Measurements from ENCODE around the gene PHF21B.

Gene PHF21B

DNA sequence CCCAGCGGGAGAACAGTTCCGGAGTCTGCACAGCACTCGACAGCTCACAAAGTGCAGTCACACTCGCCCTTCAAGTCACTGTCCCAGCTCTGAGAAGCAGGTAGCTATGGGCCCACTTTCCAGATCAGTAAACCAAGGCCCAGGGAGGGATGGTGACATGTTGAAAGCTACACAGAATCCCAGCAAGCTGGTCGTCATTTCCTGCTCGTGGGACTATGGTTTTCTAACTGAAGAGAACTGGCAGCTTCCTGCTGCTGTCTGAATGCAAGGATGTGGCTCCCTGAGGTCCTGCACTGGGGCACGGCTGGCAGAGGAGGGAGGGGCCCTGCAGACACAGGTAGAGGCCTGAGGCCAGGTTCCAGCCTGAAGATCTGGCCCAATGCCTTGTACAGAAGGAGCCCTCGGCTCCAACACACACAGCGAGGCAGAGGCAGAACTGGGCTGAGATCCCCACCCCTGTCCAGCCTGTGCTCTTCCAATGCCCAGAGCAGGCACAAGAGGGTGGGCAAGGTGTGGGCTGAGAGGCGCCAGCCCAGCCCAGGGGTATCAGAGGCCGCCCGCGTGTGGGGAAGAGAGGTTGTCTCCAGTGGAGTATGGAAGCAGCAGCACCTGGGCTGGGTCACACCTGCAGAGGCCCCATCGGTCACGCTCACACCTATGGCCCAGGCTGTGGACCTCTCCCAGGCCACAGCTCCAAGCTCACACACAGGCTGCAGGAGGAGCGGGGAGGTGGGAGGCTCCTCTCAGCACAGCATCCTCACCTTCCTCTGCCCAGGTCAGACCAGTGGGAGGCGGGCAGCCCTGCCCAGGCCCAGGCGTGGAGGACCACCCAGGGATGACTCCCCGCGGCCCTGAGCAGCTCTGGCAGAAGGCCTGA is 119.2 kb downstream of the PHF21B start:
- no peak for DNase-seq

DNA sequence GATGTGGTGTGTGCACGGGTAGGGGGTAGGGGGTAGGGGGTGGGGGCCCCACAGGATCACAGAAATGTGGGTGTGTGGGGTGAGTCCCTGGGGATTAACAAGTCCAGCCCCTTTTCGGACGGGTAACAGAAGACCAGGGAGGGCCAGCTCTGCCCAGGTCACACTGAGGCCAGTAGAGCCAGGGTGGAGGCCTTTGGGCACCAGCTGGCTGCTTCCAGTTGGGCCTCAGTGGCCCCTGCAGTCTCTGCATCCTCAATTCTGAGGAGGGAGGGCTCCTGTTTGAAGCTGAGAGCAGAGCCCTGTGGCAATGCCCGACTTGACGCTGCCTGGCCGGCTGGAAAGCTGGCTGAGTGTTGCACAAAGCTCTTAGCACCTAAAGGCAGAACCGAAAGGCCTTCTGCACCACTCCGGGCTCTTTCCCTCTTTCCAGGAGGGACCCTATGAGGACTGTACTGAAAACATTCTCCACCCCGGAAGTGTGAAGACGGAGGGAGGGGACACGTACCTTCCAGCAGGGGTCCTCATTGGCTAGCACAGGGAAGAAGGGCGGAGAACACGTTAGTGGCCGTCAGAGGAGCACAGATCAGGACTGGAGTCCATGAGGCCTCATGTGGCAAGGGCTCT is 120.4 kb downstream of the PHF21B start:
- no peak for DNase-seq

DNA sequence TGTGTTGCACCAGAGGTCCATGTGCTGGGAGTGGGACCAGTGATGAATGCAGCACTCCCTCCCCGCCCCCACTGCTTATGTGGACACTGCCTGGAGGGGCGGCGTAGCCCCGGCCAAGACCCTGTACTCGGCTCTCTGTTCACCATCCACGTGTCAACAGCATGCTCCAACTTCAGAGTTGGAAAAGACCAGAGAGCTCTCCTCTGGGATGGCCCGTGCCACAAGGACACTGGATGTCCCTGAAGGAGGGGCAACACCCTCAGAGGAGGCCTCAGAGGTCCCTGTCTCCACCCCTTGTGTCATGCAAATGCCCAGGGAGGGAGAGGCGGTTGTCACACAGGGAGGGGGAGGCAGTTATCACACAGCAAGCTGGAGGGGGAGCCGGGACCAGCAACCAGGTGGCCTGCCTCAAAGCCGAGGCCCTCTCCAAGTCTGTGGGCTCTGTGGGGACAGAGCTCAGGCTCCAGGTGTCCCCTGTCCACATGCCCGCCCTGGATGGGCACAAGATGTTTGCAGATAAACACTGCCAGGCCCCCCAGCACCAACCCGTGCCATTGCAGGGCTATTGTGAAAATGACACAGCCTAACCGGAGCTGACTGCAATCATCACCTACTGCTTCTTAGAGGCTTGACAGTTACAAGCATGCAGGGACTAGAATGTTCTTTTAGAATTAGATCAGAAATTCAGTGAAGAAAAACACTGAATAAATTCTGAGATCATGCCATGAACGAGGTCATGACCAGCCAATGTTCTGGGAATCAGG is 121.1 kb downstream of the PHF21B start:
- DNase-seq = no peak

DNA sequence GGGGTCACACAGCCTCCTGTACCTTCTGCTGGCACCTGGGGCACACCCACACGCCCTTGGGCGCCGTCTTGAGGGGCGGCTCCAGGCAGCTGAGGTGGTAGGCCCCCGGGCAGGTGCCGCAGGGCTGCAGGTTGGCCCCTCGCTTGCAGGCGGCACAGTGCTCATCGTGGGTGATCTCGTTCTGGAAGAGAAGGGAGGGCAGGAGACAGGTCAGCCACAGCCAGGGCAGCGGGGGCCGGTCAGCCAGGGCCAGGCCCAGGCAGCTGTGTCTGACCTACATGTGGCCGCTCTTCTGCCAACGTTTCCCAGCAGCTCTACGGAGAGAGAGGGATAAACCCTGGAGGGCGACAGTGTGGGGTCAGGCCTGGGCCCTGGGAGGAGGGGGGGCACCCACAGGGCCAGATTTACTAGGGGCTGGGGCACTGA is 121.9 kb downstream of the PHF21B start:
- no peak for DNase-seq

DNA sequence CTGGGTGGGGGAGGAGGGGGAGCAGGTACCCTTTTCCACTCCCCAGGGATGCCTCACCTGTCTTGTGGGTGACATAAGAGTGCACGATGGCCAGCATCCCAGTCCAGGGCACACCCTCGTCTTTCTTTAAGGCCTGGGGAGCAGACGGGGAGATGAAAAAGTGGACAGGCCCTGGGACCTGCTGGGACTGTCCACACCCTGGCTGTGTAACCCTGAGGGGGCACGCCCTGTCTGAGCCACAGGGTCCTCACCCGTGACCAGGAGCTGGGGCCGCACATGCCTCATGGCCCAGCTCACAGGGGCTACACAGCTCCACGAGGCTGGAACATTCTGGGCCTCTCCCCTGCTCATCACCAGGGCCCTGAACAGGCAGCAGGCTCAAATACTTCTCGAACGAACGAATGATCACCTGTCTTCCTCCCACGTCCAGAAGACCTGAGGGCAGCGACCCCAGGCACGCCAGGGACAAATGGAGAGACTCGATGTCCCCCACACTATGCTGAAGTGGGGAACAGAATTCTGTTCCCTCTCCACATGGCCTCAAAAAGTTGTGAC is 123.9 kb downstream of the PHF21B start:
- DNase-seq = no peak

DNA sequence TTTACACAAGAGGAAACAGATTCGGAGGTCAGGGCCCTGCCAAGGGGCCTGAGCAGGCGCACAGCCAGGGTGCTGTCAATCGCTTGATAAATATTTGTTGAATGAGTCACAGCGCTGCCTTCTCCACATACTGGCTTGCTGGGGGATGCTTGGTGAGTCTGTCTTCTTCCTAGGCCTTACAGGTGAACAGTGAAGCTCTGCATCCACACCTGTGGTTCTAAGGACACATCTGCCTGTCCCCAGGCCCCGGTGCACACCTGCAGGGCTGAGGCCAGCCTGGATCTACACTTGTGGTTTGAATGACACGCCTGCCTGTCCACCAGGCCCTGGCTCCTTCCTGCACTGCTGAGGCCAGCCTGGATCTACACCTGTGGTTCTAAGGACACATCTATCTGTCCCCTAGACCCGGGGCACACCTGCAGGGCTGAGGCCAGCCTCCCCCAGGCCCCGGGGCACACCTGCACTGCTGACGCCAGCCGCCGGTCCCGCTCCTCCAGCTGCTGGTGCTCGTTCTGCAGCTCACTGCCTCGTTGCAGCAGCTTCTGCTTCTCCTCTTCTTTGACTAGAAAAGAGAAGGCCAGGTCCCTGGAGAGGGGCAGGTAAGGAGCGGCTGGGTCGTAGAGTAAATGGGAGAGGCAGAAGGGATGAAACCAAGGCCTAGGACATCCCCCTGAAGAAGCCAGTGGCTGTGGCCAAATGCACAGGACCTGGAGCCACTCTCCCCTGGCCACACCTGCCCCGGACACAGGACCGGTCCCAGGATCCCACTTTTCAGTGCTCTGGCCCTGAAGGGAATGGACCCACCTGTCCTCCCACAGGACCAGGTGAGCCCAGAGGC is 124.6 kb downstream of the PHF21B start:
- DNase-seq = no peak

DNA sequence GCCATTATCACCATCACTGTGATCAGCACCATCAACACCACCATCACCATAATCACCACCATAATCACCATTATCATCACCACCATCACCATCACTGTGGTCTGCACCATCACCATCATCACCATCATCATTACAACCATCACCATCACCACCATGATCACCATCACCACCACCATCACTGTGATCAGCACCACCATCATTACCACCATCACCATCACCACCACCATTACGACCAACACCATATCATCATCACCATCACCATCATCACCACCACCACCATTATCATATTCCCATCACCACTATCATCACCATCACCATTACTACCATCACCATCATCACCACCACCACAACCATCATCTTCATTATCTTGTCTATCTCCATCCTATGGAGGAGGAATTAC is 125.2 kb downstream of the PHF21B start:
- DNase-seq = no peak

DNA sequence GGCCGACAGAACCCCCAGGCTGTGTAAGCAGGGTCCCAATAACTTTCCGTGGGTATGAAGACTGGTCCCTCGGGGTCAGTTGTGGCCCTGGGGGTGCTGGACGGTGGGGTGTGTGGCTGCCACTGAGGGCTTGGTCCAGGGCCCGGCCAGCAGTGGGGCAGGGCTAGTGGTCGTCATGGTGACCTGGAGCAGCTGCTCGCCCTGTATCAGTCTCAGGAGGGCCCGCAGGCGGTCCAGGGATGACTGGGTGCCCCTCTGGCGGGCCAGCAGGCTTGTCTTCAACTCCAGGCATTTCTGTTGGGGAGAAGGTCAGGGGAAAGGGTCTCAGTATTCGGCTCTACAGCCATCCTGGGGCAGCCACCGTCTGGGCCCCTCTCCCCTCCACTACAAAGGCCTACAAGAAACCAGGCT is 126.8 kb downstream of the PHF21B start:
- no peak for DNase-seq

DNA sequence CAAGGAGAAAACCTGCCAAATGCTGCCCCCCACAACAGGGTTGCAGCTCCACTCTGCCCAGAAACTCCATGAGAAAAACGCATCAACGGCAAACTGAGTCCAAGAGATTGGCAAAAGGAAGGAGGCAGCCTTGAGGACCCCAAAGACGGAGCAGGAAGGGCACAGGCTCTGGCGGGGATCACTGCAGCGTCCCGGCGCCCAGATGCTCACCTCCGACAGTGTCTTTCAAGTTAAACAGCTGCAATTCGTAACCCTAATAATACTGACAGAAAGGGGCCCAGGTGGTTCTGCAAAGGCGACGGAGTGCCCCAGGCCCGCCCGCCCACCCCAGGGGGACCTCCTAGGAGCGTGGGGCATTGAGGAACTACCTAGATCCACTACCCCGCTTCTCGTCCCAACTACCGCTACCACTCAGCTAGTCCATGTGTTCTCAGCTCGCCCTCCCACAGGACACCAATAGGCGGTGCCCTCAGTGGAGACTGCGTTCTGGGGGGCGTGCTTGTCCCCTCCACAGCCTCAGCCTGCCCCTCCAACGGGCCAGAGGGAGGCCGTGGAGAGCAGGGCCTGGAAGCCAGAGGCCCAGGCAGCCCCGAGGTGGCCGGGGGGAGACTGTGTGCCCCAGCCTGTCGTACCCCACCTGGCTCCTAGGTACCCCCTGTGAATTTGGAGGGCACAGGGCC is 127.4 kb downstream of the PHF21B start:
- no peak for DNase-seq

DNA sequence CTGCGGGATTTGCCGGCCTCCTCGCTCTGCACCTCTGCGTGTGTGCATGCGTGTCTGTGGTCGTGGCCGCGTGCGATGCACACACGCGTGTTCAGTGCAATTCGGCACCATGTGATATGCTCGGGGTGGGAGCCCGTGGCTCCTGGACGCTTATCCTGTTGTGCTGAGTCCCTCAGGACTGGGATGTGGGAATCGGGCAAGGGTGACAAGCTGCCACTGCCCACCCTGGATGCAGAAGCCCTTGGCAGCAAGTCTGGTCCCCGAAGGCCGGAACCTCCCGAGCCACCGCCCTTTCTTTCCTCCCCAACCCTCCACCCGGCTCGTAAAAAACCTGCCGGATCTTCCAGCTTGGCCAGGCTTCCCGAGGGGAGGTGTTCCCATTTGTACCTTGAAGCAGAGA is 128.2 kb downstream of the PHF21B start:
- DNase-seq = no peak

DNA sequence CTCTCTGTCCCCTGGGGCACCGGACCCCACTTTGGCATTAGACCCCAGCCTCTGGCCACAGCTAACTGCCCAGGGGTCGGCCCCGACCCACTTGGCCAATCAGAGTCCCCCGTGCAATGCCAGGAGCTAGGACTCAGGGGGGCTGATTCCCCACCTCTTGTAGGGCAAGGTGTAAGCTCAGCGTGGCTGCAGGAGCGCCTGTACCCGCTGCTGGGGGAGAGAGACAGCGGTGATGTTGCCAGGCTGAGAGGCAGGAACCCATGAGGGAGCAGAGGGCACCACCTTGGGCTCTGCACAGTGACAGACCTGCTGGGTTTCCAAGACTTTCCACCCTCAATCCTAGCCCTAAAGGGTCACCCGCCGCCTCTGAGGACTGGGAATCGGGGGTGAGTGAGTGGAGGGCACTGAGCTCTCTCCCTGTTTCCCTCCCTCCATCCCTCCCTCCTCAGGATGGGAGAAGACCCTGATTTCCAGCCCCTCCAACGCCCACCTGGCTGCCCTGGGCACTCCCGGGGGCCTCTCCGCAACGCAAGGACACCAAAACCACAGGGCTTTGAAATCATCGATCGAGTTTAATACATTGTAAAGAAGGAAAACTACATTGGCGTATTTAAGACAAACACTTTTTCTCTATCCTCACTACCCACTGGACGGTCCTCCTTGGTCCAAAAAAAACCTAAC is 129.1 kb downstream of the PHF21B start:
- no peak for DNase-seq

DNA sequence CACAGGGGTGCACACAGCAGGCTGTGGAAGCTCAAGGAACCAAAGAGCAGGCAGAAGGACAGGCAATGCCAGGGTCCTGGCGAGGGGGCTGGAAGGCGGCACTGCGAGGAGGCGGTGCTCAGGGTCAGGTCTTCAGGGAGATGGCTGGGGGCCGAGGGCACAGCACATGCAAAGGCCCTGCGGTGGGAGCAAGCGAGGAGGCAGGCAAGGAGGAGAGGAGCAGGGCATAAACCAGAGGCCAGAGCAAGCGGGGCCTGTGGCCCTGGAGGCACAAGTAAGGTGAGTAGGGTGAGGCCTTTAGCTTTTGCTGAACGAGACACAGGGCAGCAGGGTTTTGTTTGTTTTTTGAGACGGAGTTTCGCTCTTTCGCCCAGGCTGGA is 130.5 kb downstream of the PHF21B start:
- DNase-seq = no peak

DNA sequence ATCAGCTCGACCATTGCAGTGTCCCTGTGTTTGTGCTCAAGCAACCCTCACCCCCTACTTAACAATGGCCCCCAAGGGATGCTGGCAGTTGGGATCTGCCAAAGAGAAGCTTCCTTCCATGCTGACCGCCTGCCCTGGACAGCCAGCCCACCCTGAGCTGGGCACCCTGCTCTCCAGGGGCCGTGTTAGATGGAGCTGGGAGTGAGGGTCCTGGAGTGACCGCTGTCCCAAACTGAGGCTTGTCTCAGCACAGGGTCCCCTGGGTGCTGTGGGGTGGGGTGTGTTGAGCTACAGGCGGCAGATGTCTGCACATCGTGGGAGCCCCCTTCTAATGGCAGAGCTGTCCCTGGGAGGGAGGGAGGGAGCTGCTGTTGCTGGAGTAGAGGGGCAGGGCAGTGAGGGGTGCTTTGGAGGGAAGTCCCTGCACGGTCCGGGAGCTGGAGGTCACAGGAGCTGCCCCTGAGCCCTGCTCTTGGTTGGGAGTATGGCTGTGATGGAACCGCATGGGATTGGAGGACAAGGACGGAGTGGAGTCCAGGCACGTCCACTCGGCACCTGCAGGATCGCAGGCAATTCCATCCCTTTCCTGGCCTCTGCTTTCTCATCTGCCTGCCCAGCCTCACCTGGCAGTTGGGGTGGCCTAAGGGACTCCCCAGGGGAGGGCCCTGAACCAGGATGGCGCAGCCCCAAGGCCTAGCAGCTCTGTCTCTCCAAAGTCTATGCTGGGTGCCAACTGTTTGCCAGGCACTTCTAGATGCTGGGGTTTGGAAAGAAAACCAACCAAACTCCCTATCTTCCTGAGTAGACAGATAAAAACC is 131.1 kb downstream of the PHF21B start:
- DNase-seq = no peak

DNA sequence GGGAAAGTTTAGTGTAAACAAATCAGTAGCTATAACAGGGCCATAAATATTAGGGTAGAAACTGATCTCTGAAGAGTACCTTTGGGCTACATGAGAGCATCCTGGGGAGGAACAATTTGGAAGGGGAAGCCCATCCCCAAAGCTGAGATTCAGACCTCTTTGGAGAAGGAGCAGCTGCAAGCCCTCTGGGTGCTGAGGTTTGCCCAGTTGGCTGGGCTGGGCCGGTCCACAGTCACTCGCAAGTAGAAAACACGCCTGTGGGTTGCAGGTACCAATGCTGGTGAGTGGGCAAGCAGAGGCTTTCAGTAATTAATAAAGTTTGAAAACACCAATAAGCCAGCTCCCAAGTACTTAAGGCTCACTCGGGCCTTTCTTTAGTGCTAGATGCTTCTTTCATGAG is 132.9 kb downstream of the PHF21B start:
- DNase-seq = no peak

DNA sequence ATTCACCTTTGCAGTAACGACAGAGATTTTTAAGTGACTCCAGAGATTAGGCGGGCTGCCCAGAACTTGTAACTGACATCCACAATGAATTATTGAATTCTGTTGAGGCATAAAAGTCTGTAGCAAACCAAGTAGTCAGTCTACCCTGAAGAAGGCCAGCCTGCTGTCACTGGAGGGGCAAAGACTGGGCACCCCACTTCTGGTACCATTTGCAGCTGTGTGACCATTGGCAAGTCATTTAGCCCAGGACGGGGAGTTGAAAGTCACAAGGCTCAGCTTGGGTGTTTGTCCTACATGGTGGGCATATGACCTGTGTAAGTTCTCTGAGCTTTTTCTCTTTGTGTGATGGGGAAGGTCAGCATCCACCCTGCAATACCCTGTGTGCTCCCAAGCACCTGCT is 138.0 kb downstream of the PHF21B start:
- DNase-seq = no peak

DNA sequence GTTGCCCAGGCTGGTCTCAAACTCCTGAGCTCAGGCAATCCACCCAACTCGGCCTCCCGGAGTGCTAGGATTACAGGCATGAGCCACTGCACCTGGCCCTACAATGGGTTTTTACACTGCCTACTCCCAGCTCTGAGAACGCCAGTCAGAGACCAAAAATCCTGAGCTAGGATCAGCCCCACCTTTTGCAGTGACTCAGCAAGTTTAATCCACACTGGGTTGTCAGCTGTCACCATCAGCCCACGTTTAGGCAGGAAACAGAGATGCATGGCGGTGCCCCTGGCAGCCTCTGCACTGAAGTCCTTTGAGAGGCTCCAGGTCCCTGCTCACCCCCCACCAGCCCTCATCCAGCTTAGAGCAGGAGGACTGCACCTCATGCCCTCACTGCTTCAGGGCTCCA is 139.8 kb downstream of the PHF21B start:
- DNase-seq = no peak

DNA sequence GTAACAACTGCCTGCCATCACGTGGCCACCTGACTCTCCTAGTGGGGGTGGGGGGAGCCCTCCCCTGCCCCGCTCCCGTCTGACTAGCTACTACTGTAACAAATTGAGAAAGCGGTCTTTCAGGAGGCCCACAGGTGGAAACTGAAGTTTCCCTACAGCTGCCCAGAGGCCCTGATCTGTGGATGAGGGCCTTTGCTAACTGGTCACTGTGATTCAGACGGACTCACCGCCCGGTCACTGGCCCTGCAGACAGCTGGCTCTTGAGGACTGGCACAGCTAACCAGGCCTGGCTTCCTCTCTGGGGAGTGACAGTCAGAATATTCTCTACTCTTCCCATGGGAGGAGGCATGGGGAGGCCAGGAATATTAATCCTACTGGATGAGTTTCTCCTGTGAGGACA is 140.6 kb downstream of the PHF21B start:
- no peak for DNase-seq

DNA sequence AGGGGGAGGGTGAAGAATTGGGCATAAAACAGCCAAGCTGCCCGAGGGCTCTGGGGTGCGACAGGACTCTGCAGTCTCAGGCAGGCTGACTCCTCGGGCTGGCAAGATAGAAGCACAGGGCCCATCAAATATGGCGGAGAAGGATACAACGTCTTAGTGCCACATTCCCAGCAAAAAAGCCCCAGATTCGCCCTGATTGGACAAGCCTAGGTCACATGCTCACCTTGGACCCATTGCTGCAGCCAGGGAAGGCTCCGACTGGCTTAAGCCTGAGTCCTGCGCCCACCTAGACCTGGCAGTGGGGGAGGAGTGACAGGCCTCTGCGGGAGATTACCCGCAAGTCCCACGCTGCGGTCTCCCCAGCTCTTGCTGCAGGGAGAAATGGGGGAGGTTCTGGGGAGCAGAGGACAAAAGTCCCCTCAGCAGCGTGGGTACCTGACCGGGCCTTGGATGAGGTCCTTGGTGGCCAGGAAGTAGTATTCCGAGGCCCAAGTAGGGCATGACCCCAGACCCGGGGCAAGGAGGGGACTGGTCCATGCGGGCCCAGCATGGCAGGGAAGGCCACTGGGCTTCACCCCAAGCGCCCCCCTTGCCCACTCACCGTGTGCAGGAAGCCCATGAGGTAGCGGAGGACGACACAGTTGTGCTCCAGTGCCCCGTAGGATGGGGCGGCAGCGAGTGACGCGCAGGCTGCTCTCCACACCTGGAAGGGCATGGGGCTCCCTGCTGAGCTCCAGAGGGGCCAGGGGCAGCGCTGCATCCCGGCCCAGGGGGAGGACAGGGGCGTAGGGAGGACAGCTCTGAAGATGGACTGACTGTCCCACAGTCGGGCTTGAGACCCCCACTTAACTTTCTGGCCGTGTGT is 144.4 kb downstream of the PHF21B start:
- DNase-seq = no peak

Data from CD4-positive, alpha-beta T cell treated with Interleukin-10 for 1 hour (primary cell).